CD14-positive monocyte (primary cell): ENCODE measurements around the gene CENPF. TPM values are rescaled to one million over a fixed set of nuclear protein-coding genes. Genes with fewer than 3 reads are reported as not detected.

Experiments used
- DNase-seq, 3 donors: peaks; one replicate each; pipeline ENCODE4 v3.0.0-alpha.2; 2011 to 2022
- H2AFZ ChIP-seq: 2 replicates; pipeline ENCODE4 v1.6.0; 2012; ENCODE audit warnings: mild to moderate bottlenecking, low read depth, low read length, inconsistent platforms; ENCODE audit not compliant: insufficient read depth, poor library complexity, severe bottlenecking
- H3K27ac ChIP-seq, 2 donors: 1 replicate in 1 of 2; 2 replicates in 1 of 2; pipeline ENCODE4 v1.5.1; 2012 to 2013; ENCODE audit warnings: low read length in 2 of 2, control low read depth in 1 of 2, inconsistent platforms in 1 of 2, low read depth in 1 of 2, mild to moderate bottlenecking in 1 of 2
- H3K27me3 ChIP-seq, 2 donors: one replicate each; pipeline versions ENCODE4 v1.6.0 to v1.6.1; 2011 to 2013; ENCODE audit warnings: low read length in 2 of 2; ENCODE audit not compliant: control insufficient read depth in 2 of 2, insufficient read depth in 2 of 2
- H3K36me3 ChIP-seq, 2 donors: replicated peaks in 1 of 2; 1 replicate in 1 of 2; 2 replicates in 1 of 2; pipeline versions ENCODE4 v1.5.1 to v1.6.1; 2012 to 2013; ENCODE audit warnings: low read length in 2 of 2, control low read depth in 1 of 2, inconsistent platforms in 1 of 2, mild to moderate bottlenecking in 1 of 2; ENCODE audit not compliant: insufficient read depth in 2 of 2, control insufficient read depth in 1 of 2
- H3K4me1 ChIP-seq, 2 donors: 1 replicate in 1 of 2; 2 replicates in 1 of 2; pipeline versions ENCODE4 v1.5.1 to v1.6.1; 2012 to 2013; ENCODE audit warnings: low read length in 2 of 2, control low read depth in 1 of 2, inconsistent platforms in 1 of 2, mild to moderate bottlenecking in 1 of 2, moderate library complexity in 1 of 2; ENCODE audit not compliant: insufficient read depth in 2 of 2, control insufficient read depth in 1 of 2
- H3K4me2 ChIP-seq: replicated peaks from 2 replicates; pipeline ENCODE3; 2012; ENCODE audit warnings: low read length, moderate library complexity, mild to moderate bottlenecking; ENCODE audit not compliant: poor library complexity, severe bottlenecking; ENCODE audit errors: extremely low read depth
- H3K4me3 ChIP-seq, 3 experiments: fragments of 200-600 bp in 1 of 3; sonication (generic) in 1 of 3; replicated peaks in 1 of 3; 1 replicate in 2 of 3; 2 replicates in 1 of 3; pipeline ENCODE4 v1.5.1; 2011 to 2013; ENCODE audit warnings: low read length in 3 of 3, mild to moderate bottlenecking in 3 of 3, control low read depth in 2 of 3, low read depth in 2 of 3, inconsistent platforms in 1 of 3, moderate library complexity in 1 of 3
- H3K79me2 ChIP-seq: 2 replicates; pipeline ENCODE4 v1.6.0; 2012; ENCODE audit warnings: mild to moderate bottlenecking, control low read depth, inconsistent platforms, low read length, moderate library complexity; ENCODE audit not compliant: insufficient read depth
- H3K9ac ChIP-seq: 2 replicates; pipeline ENCODE4 v1.6.0; 2017; ENCODE audit warnings: low read length, mild to moderate bottlenecking; ENCODE audit not compliant: insufficient read depth, poor library complexity, severe bottlenecking
- H3K9me3 ChIP-seq, 2 donors: replicated peaks in 1 of 2; 1 replicate in 1 of 2; 2 replicates in 1 of 2; pipeline versions ENCODE4 v1.5.1 to v1.6.1; 2012 to 2013; ENCODE audit warnings: low read length in 2 of 2, control low read depth in 1 of 2; ENCODE audit not compliant: control insufficient read depth in 1 of 2, insufficient read depth in 1 of 2
- H4K20me1 ChIP-seq: 2 replicates; pipeline ENCODE4 v1.6.0; 2012; ENCODE audit warnings: mild to moderate bottlenecking, low read length, control low read depth, moderate library complexity; ENCODE audit not compliant: insufficient read depth
- H3K27ac Mint-ChIP-seq, 7 donors: one replicate each; pipeline ENCODE4 v1.8.0; 2020; ENCODE audit warnings: mild to moderate bottlenecking in 7 of 7, mixed read lengths in 7 of 7, moderate library complexity in 6 of 7, inconsistent platforms in 2 of 7
- H3K27me3 Mint-ChIP-seq, 3 donors: one replicate each; pipeline ENCODE4 v1.8.0; 2021 to 2022; ENCODE audit warnings: low read depth in 3 of 3, mild to moderate bottlenecking in 3 of 3, mixed read lengths in 3 of 3, moderate library complexity in 3 of 3, inconsistent platforms in 1 of 3
- H3K36me3 Mint-ChIP-seq, 2 donors: one replicate each; pipeline ENCODE4 v1.8.0; 2020; ENCODE audit warnings: mixed read lengths in 2 of 2, inconsistent platforms in 1 of 2, mild to moderate bottlenecking in 1 of 2
- H3K4me1 Mint-ChIP-seq: one replicate; pipeline ENCODE4 v1.8.0; 2020; ENCODE audit warnings: mild to moderate bottlenecking, mixed read lengths
- H3K4me3 Mint-ChIP-seq, 2 donors: one replicate each; pipeline ENCODE4 v1.8.0; 2020; ENCODE audit warnings: mild to moderate bottlenecking in 2 of 2, mixed read lengths in 2 of 2, moderate library complexity in 1 of 2
- H3K9me3 Mint-ChIP-seq, 7 donors: one replicate each; pipeline ENCODE4 v1.8.0; 2020 to 2022; ENCODE audit warnings: mixed read lengths in 7 of 7, mild to moderate bottlenecking in 6 of 7, moderate library complexity in 6 of 7, inconsistent platforms in 2 of 7
- WGBS: methylation state at CpG from one replicate; pipeline ENCODE4 v1.1.5; 2013; ENCODE audit warnings: missing lambda C conversion rate; ENCODE audit not compliant: insufficient coverage; 5-methylcytosine and 5-hydroxymethylcytosine counted together
- intact Hi-C, 2 donors: fragments of 100-400 bp; cut with micrococcal nuclease; formaldehyde crosslinking; loops; one replicate each; pipeline versions ENCODE4 v1.15.0 to v1.15.1; 2023
- polyA plus RNA-seq, 3 donors: library from polyadenylated mRNA; depleted of rRNA in 1 of 3; unstranded in 2 of 3; stranded (reverse) in 1 of 3; fragments of 300-500 nt in 2 of 3; fragments of >200 nt in 1 of 3; fragmentation: Illumina TruSeq in 2 of 3; gene quantifications; 1 replicate in 2 of 3; 2 replicates in 1 of 3; pipeline ENCODE4 v1.2.3, GENCODE V29; 2012 to 2021
- TF ChIP-seq, protein P1 (sequence below): fragments of 200-600 bp; IDR thresholded peaks from one replicate; pipeline ENCODE4 v1.8.0; 2022; ENCODE audit warnings: antibody characterized with exemption, mild to moderate bottlenecking

The CENPF gene
- polyA plus RNA-seq, 3 donors: 0.01 to 0.29 TPM; not detected in 1

GRCh38 chr1:214676747-214677146, 73.8 kb downstream of the CENPF start:
- TF ChIP-seq, protein P1, sequence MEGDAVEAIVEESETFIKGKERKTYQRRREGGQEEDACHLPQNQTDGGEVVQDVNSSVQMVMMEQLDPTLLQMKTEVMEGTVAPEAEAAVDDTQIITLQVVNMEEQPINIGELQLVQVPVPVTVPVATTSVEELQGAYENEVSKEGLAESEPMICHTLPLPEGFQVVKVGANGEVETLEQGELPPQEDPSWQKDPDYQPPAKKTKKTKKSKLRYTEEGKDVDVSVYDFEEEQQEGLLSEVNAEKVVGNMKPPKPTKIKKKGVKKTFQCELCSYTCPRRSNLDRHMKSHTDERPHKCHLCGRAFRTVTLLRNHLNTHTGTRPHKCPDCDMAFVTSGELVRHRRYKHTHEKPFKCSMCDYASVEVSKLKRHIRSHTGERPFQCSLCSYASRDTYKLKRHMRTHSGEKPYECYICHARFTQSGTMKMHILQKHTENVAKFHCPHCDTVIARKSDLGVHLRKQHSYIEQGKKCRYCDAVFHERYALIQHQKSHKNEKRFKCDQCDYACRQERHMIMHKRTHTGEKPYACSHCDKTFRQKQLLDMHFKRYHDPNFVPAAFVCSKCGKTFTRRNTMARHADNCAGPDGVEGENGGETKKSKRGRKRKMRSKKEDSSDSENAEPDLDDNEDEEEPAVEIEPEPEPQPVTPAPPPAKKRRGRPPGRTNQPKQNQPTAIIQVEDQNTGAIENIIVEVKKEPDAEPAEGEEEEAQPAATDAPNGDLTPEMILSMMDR: no peak
- H4K20me1 ChIP-seq: no peaks in the 10 kb centered on the region
- no peaks in the 10 kb centered on the region for H3K4me1 ChIP-seq
- H3K79me2 ChIP-seq: no peaks in the 10 kb centered on the region
- H3K27me3 ChIP-seq: no peaks in the 10 kb centered on the region
- intact Hi-C loops: no loop called here
- Mint-ChIP-seq H3K27ac (no peak overlapping the region), H3K27me3 (peaks cover 4 to 12% (median 9%) of the 10 kb centered on the region in 3 donors), H3K4me3 (no peak overlapping the region), H3K36me3 (peaks cover 6 to 9% of the 10 kb centered on the region in 2 donors), H3K4me1 (no peaks in the 10 kb centered on the region), H3K9me3 (peaks cover 4 to 12% (median 8%) of the 10 kb centered on the region in 7 donors)
- no peak overlapping the region for H3K4me2 ChIP-seq
- peaks cover 0 to 3% of the 10 kb centered on the region in 2 donors for H3K9me3 ChIP-seq
- no peak overlapping the region for H2AFZ ChIP-seq
- H3K4me3 ChIP-seq: no peak overlapping the region
- WGBS: 91% methylated on average over 3 of the region's 4 CpGs
- peaks cover 0 to 5% of the 10 kb centered on the region in 2 donors for H3K36me3 ChIP-seq
- H3K27ac ChIP-seq: no peak overlapping the region
- no peak overlapping the region for H3K9ac ChIP-seq
- no peak for DNase-seq

DNA sequence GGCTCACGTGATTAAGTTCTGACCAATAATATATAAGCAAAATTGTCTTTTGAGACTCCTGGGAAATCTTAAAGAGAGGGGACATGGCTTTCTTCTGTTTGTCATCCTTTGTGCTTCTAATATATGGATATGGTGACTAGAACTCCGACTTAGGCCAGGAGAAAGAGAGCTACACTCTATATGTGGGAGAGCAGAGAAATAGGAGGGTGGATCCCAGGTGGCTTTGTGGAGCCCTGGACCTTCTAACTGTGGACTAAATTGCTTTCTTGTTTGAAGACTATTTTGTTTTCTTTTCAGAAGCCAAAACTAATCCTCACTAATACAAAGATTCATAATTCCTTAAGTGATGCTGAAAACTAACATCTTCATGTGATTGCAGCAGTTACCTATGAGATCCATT, 75.0 kb downstream of the CENPF start:
- H3K36me3 Mint-ChIP-seq: no peaks in the 10 kb centered on the region
- no peak overlapping the region for H3K27ac Mint-ChIP-seq
- H3K9ac ChIP-seq: no peak overlapping the region
- no peaks in the 10 kb centered on the region for H3K9me3 ChIP-seq
- no peaks in the 10 kb centered on the region for H3K4me1 Mint-ChIP-seq
- no peaks in the 10 kb centered on the region for H3K4me1 ChIP-seq
- peaks cover 0 to 7% (median 2%) of the 10 kb centered on the region in 7 donors for H3K9me3 Mint-ChIP-seq
- H3K79me2 ChIP-seq: no peaks in the 10 kb centered on the region
- no CpG with 5 or more reads among the region's 2 CpGs for WGBS
- no peak overlapping the region for H2AFZ ChIP-seq
- no peaks in the 10 kb centered on the region for H3K27me3 ChIP-seq
- H3K4me2 ChIP-seq: no peak overlapping the region
- H3K4me3 ChIP-seq: no peak overlapping the region
- H3K27me3 Mint-ChIP-seq: peaks cover 4 to 11% (median 10%) of the 10 kb centered on the region in 3 donors
- DNase-seq: no peak
- H3K4me3 Mint-ChIP-seq: no peak overlapping the region
- no peak overlapping the region for H3K27ac ChIP-seq
- no peaks in the 10 kb centered on the region for H4K20me1 ChIP-seq
- TF ChIP-seq, protein P1: no peak
- H3K36me3 ChIP-seq: no peaks in the 10 kb centered on the region
- intact Hi-C loops: no loop called here
